HCT116 (cell line): ENCODE measurements around the gene KRTAP5-3. TPM values are rescaled to one million over a fixed set of nuclear protein-coding genes. Genes with fewer than 3 reads are reported as not detected.

Experiments used
- ATAC-seq: fragments of 200-7000 bp; cut with Tn5 transposase; 2 replicates; pipeline ENCODE4 v1.9.1; 2020; ENCODE audit warnings: mild to moderate bottlenecking, moderate library complexity
- BruUV-seq: library from RNA; stranded (reverse); fragments of 400-500 nt; replicated peaks from 2 replicates; lab custom pipeline; 2021; lab: Mats Ljungman, UMichigan
- CTCF ChIA-PET: fragments of 300-600 bp; sonication (Branson Sonifier 250); formaldehyde crosslinking; loops from one replicate; lab custom pipeline; 2021; ENCODE audit warnings: antibody characterized with exemption; lab: Charles Lee
- POLR2A ChIA-PET: fragments of 300-600, 350-600 bp; sonication (Branson Sonifier 250); formaldehyde crosslinking; loops from one replicate; lab custom pipeline; 2021; ENCODE audit warnings: antibody characterized with exemption; lab: Charles Lee
- RAD21 ChIA-PET, 2 experiments: fragments of 300-600 bp; sonication (Branson Sonifier 250); formaldehyde crosslinking; loops; one replicate each; lab custom pipeline; 2023; ENCODE audit warnings: low total read pairs in 2 of 2; ENCODE audit not compliant: uncharacterized antibody in 2 of 2, unreplicated experiment in 2 of 2, low non-redundant PET in 1 of 2; lab: Charles Lee
- DNase-seq: peaks from one replicate; pipeline ENCODE4 v3.0.0-alpha.2; 2010; ENCODE audit warnings: low read depth, low spot score
- H2AFZ ChIP-seq: fragments of 200-600 bp; shearing (Covaris generic), sonication (generic); 2 replicates; pipeline ENCODE4 v1.6.1; 2017; ENCODE audit warnings: low read depth, mixed run types, mixed read lengths, antibody characterized with exemption, low read length; ENCODE audit not compliant: poor library complexity, severe bottlenecking
- H3K27ac ChIP-seq: 2 replicates; pipeline ENCODE4 v1.5.1; 2012; ENCODE audit warnings: low read depth, low read length
- H3K27me3 ChIP-seq: fragments of 200-600 bp; sonication (generic); 2 replicates; pipeline ENCODE4 v1.6.1; 2016; ENCODE audit warnings: mixed run types, low read length, mixed read lengths; ENCODE audit not compliant: insufficient read depth
- H3K36me3 ChIP-seq, 2 experiments: fragments of 200-500 bp in 1 of 2; fragments of 200-600 bp in 1 of 2; sonication (Bioruptor generic) in 1 of 2; sonication (generic) in 1 of 2; 2 replicates each; pipeline versions ENCODE4 v1.5.1 to v1.6.1; 2014 to 2016; ENCODE audit warnings: low read length in 2 of 2, inconsistent platforms in 1 of 2, mixed read lengths in 1 of 2, mixed run types in 1 of 2; ENCODE audit not compliant: insufficient read depth in 2 of 2, control insufficient read depth in 1 of 2
- H3K4me1 ChIP-seq, 2 experiments: fragments of 200-600 bp in 1 of 2; sonication (generic) in 1 of 2; 2 replicates each; pipeline versions ENCODE4 v1.5.1 to v1.6.1; 2012 to 2017; ENCODE audit warnings: low read length in 2 of 2, inconsistent platforms in 1 of 2, mild to moderate bottlenecking in 1 of 2, mixed read lengths in 1 of 2, mixed run types in 1 of 2, moderate library complexity in 1 of 2; ENCODE audit not compliant: insufficient read depth in 2 of 2, control insufficient read depth in 1 of 2
- H3K4me2 ChIP-seq: fragments of 200-600 bp; sonication (generic); 2 replicates; pipeline ENCODE4 v1.6.1; 2017; ENCODE audit warnings: mixed run types, low read length, mixed read lengths
- H3K4me3 ChIP-seq, 2 experiments: fragments of 200-600 bp in 1 of 2; sonication (generic) in 1 of 2; replicated peaks in 1 of 2; 2 replicates each; pipeline ENCODE4 v1.5.1; 2011 to 2016; ENCODE audit warnings: low read length in 2 of 2, control low read depth in 1 of 2, low read depth in 1 of 2, mild to moderate bottlenecking in 1 of 2, mixed read lengths in 1 of 2, mixed run types in 1 of 2
- H3K79me2 ChIP-seq: fragments of 200-600 bp; sonication (generic); 2 replicates; pipeline ENCODE4 v1.6.1; 2017; ENCODE audit warnings: mild to moderate bottlenecking, mixed run types, low read length, moderate library complexity, mixed read lengths; ENCODE audit not compliant: insufficient read depth
- H3K9ac ChIP-seq: fragments of 200-600 bp; sonication (generic); 2 replicates; pipeline ENCODE4 v1.6.1; 2016; ENCODE audit warnings: low read length, mixed read lengths
- H3K9me2 ChIP-seq: fragments of 200-600 bp; sonication (generic), shearing (Covaris generic); 2 replicates; pipeline ENCODE4 v1.6.1; 2017; ENCODE audit warnings: mixed run types, mild to moderate bottlenecking, moderate library complexity; ENCODE audit not compliant: insufficient read depth
- H3K9me3 ChIP-seq, 2 experiments: fragments of 200-500 bp in 1 of 2; fragments of 200-600 bp in 1 of 2; sonication (Bioruptor generic) in 1 of 2; sonication (generic) in 1 of 2; 2 replicates each; pipeline ENCODE4 v1.6.1; 2014 to 2017; ENCODE audit warnings: low read length in 2 of 2, mixed read lengths in 2 of 2, inconsistent platforms in 1 of 2, low read depth in 1 of 2, mild to moderate bottlenecking in 1 of 2, mixed run types in 1 of 2, moderate library complexity in 1 of 2; ENCODE audit not compliant: control insufficient read depth in 1 of 2, insufficient read depth in 1 of 2
- H4K20me1 ChIP-seq: fragments of 200-600 bp; sonication (generic), shearing (Covaris generic); 2 replicates; pipeline ENCODE4 v1.6.1; 2017; ENCODE audit warnings: mixed run types, mild to moderate bottlenecking, moderate library complexity; ENCODE audit not compliant: insufficient read depth
- CBX3 ChIP-seq: IDR thresholded peaks from 2 replicates; pipeline ENCODE4 v1.6.1; 2012; ENCODE audit warnings: low read depth
- CEBPB ChIP-seq: IDR thresholded peaks from 2 replicates; pipeline ENCODE4 v1.6.1; 2012; ENCODE audit warnings: low read depth
- EGR1 ChIP-seq: IDR thresholded peaks from 2 replicates; pipeline ENCODE4 v1.6.1; 2012; ENCODE audit warnings: low read depth
- ELF1 ChIP-seq: IDR thresholded peaks from 2 replicates; pipeline ENCODE4 v1.6.1; 2012; ENCODE audit warnings: low read depth, borderline replicate concordance
- FOSL1 ChIP-seq: IDR thresholded peaks from 2 replicates; pipeline ENCODE4 v1.6.1; 2012; ENCODE audit warnings: low read depth
- JUND ChIP-seq: IDR thresholded peaks from 2 replicates; pipeline ENCODE4 v1.6.1; 2012
- MAX ChIP-seq: IDR thresholded peaks from 2 replicates; pipeline ENCODE4 v1.6.1; 2012
- POLR2A ChIP-seq: IDR thresholded peaks from 2 replicates; pipeline ENCODE4 v1.7.0; 2011; ENCODE audit warnings: borderline replicate concordance; ENCODE audit not compliant: insufficient read depth, insufficient read length; ENCODE audit errors: extremely low read depth
- REST ChIP-seq: IDR thresholded peaks from 2 replicates; pipeline ENCODE4 v1.6.1; 2012; ENCODE audit warnings: low read depth
- SP1 ChIP-seq: IDR thresholded peaks from 2 replicates; pipeline ENCODE4 v1.6.1; 2012; ENCODE audit warnings: low read depth
- SRF ChIP-seq: IDR thresholded peaks from 2 replicates; pipeline ENCODE4 v1.6.1; 2012; ENCODE audit warnings: low read depth
- ZFX ChIP-seq: fragments of 450-650 bp; IDR thresholded peaks from 2 replicates; pipeline ENCODE4 v1.6.1; 2017
- ZNF274 ChIP-seq: fragments of 200-500 bp; sonication (Bioruptor generic); IDR thresholded peaks from 2 replicates; pipeline ENCODE4 v1.6.1; 2014; ENCODE audit warnings: mild to moderate bottlenecking, low read depth, low read length, inconsistent platforms
- intact Hi-C: fragments of 100-400 bp; cut with micrococcal nuclease; formaldehyde crosslinking; loops from 2 replicates; pipeline ENCODE4 v1.10.0; 2022
- total RNA-seq: library from RNA; stranded (reverse); gene quantifications from one replicate; pipeline ENCODE4 v1.2.1, GENCODE V29; 2021; ENCODE audit not compliant: unreplicated experiment
- TF ChIP-seq, protein P1 (sequence below), 3 experiments: fragments of 200-600 bp in 1 of 3; sonication (generic) in 1 of 3; IDR thresholded peaks in 2 of 3; conservative IDR thresholded peaks in 1 of 3; 2 replicates each; pipeline ENCODE4 v1.5.1; 2012 to 2017; ENCODE audit warnings: low read depth in 2 of 3, low read length in 2 of 3, antibody characterized with exemption in 1 of 3, borderline replicate concordance in 1 of 3, control low read depth in 1 of 3, mild to moderate bottlenecking in 1 of 3, mixed read lengths in 1 of 3, mixed run types in 1 of 3, moderate library complexity in 1 of 3; ENCODE audit not compliant: insufficient read depth in 1 of 3
- TF ChIP-seq, protein P2 (sequence below): IDR thresholded peaks from 2 replicates; pipeline ENCODE4 v1.6.1; 2012

The KRTAP5-3 gene
- total RNA-seq, 1 experiment from 2014 or later = not detected

GRCh38 chr11:1567721-1568100 lies 40.6 kb downstream of the KRTAP5-3 start:
- CTCF ChIA-PET = interaction anchor here (1.4 kb wide), 1 partner anchor 21 kb away, joined by 4 read pairs; no protein-coding TSS in a partner anchor
- TF ChIP-seq REST (no peak), SRF (no peak), JUND (no peak), ZFX (no peak), CBX3 (no peak), CEBPB (no peak), ELF1 (no peak), ZNF274 (no peak), MAX (no peak), FOSL1 (no peak), SP1 (no peak), EGR1 (no peak), POLR2A (no peak)
- TF ChIP-seq, protein P1, sequence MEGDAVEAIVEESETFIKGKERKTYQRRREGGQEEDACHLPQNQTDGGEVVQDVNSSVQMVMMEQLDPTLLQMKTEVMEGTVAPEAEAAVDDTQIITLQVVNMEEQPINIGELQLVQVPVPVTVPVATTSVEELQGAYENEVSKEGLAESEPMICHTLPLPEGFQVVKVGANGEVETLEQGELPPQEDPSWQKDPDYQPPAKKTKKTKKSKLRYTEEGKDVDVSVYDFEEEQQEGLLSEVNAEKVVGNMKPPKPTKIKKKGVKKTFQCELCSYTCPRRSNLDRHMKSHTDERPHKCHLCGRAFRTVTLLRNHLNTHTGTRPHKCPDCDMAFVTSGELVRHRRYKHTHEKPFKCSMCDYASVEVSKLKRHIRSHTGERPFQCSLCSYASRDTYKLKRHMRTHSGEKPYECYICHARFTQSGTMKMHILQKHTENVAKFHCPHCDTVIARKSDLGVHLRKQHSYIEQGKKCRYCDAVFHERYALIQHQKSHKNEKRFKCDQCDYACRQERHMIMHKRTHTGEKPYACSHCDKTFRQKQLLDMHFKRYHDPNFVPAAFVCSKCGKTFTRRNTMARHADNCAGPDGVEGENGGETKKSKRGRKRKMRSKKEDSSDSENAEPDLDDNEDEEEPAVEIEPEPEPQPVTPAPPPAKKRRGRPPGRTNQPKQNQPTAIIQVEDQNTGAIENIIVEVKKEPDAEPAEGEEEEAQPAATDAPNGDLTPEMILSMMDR (IDR thresholded peaks at IDR 0.05 in 2 of 3, conservative IDR thresholded peaks at IDR 0.05 in 1 of 3; ENCODE audit: borderline replicate concordance in 1 of 3, insufficient read depth in 1 of 3, low read depth in 2 of 3, low read length in 2 of 3) = no peak
- TF ChIP-seq, protein P2, sequence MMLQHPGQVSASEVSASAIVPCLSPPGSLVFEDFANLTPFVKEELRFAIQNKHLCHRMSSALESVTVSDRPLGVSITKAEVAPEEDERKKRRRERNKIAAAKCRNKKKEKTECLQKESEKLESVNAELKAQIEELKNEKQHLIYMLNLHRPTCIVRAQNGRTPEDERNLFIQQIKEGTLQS = no peak
- no peak overlapping the region for H3K9ac ChIP-seq
- no peaks in the 10 kb centered on the region for H3K27me3 ChIP-seq
- RAD21 ChIA-PET = no interaction called here
- H3K4me2 ChIP-seq = no peak overlapping the region
- peaks cover 3% of the 10 kb centered on the region; the same call in 1 of the 2 replicates for H3K79me2 ChIP-seq
- no peak overlapping the region for H3K4me3 ChIP-seq
- no TSS peak for BruUV-seq
- POLR2A ChIA-PET = no interaction called here
- peaks cover 2 to 10% of the 10 kb centered on the region in 2 experiments; a peak in 1 of 4 replicates for H3K4me1 ChIP-seq
- no peaks in the 10 kb centered on the region for H3K9me2 ChIP-seq
- H4K20me1 ChIP-seq = no peaks in the 10 kb centered on the region
- DNase-seq = no peak
- H3K36me3 ChIP-seq = no peaks in the 10 kb centered on the region; a peak in 1 of 4 replicates
- ATAC-seq = no peak
- no peaks in the 10 kb centered on the region for H3K9me3 ChIP-seq
- intact Hi-C loops = no loop called here
- no peak overlapping the region for H2AFZ ChIP-seq
- no peak overlapping the region for H3K27ac ChIP-seq
